Natural killer cell treated with Interleukin-12 subunit alpha and Interleukin-12 subunit beta and Interleukin-15 and Interleukin-18, amount 100 ng/mL, for 72 hours (primary cell): ENCODE data around the gene CALD1. TPM values are rescaled to one million over a fixed set of nuclear protein-coding genes. Genes with fewer than 3 reads are reported as not detected.
"Not testable (repeated sequence)": the region's sequence is repeated elsewhere in the genome, so short reads cannot be mapped to it uniquely, and the experiment has no call there.

Source experiments
- ATAC-seq, 2 donors: fragments of 150-1000 bp; cut with Tn5 transposase in 1 of 2; sonication (Bioruptor Pico), chemical (Tn5 transposase) in 1 of 2; 2 replicates each; pipeline ENCODE4 v1.10.0; 2021
- DNase-seq: peaks from one replicate; pipeline ENCODE4 v3.0.0; 2022; ENCODE audit warnings: low spot score
- H3K27ac Mint-ChIP-seq, 2 donors: 1 replicate in 1 of 2; 2 replicates in 1 of 2; pipeline ENCODE4 v1.8.0; 2022; ENCODE audit warnings: mixed read lengths in 2 of 2, mild to moderate bottlenecking in 1 of 2, moderate library complexity in 1 of 2
- H3K27me3 Mint-ChIP-seq, 2 donors: 1 replicate in 1 of 2; 2 replicates in 1 of 2; pipeline ENCODE4 v1.8.0; 2022; ENCODE audit warnings: mixed read lengths in 2 of 2
- H3K36me3 Mint-ChIP-seq: one replicate; pipeline ENCODE4 v1.8.0; 2022; ENCODE audit warnings: mixed read lengths
- H3K4me1 Mint-ChIP-seq, 2 donors: 1 replicate in 1 of 2; 2 replicates in 1 of 2; pipeline ENCODE4 v1.8.0; 2022; ENCODE audit warnings: low read depth in 2 of 2, mixed read lengths in 2 of 2, mild to moderate bottlenecking in 1 of 2
- H3K4me3 Mint-ChIP-seq: one replicate; pipeline ENCODE4 v1.8.0; 2022; ENCODE audit warnings: mixed read lengths
- H3K9me3 Mint-ChIP-seq: 2 replicates; pipeline ENCODE4 v1.8.0; 2022; ENCODE audit warnings: mixed read lengths
- total RNA-seq, 2 donors: library from RNA; stranded (reverse); gene quantifications; one replicate each; pipeline ENCODE4 v1.2.3, GENCODE V29; 2022

The CALD1 gene
- total RNA-seq, 2 donors from 2014 or later: 0.11 to 0.40 TPM

- H3K27me3 Mint-ChIP-seq: no peaks in the 10 kb centered on the region
- no peak for DNase-seq
- no peak overlapping the region for H3K4me3 Mint-ChIP-seq
- H3K9me3 Mint-ChIP-seq: no peaks in the 10 kb centered on the region
- H3K4me1 Mint-ChIP-seq: peaks cover 0 to 5% of the 10 kb centered on the region in 2 donors
- no peak for ATAC-seq
- no peak overlapping the region for H3K27ac Mint-ChIP-seq
- no peaks in the 10 kb centered on the region for H3K36me3 Mint-ChIP-seq
These were observed 175.0 kb downstream of the CALD1 start for GRCh38 chr7:134954197-134955082.

GRCh38 chr7:134957005-134957404 lies 177.6 kb downstream of the CALD1 start:
- Mint-ChIP-seq H3K4me1 (peaks cover 0 to 5% of the 10 kb centered on the region in 2 donors), H3K27me3 (no peaks in the 10 kb centered on the region), H3K27ac (no peak overlapping the region), H3K36me3 (no peaks in the 10 kb centered on the region), H3K4me3 (no peak overlapping the region), H3K9me3 (no peaks in the 10 kb centered on the region)
- DNase-seq (no peak), ATAC-seq (no peak)

- DNase-seq (no peak), ATAC-seq (no peak)
- no peak overlapping the region for H3K27ac Mint-ChIP-seq
- H3K9me3 Mint-ChIP-seq: no peaks in the 10 kb centered on the region
- peaks cover 3 to 16% of the 10 kb centered on the region in 2 donors for H3K27me3 Mint-ChIP-seq
- no peaks in the 10 kb centered on the region for H3K4me1 Mint-ChIP-seq
- no peaks in the 10 kb centered on the region for H3K36me3 Mint-ChIP-seq
- H3K4me3 Mint-ChIP-seq: no peak overlapping the region
These were observed 180.4 kb downstream of the CALD1 start for GRCh38 chr7:134959810-134960209.

- H3K4me3 Mint-ChIP-seq: no peak overlapping the region
- no peaks in the 10 kb centered on the region for H3K9me3 Mint-ChIP-seq
- peaks cover 9 to 20% of the 10 kb centered on the region in 2 donors for H3K27me3 Mint-ChIP-seq
- no peak for ATAC-seq
- DNase-seq: no peak
- no peaks in the 10 kb centered on the region for H3K36me3 Mint-ChIP-seq
- no peaks in the 10 kb centered on the region for H3K4me1 Mint-ChIP-seq
- H3K27ac Mint-ChIP-seq: no peak overlapping the region
These were observed 182.9 kb downstream of the CALD1 start for GRCh38 chr7:134962270-134962780.

- ATAC-seq (no peak), DNase-seq (no peak)
- Mint-ChIP-seq H3K36me3 (no peaks in the 10 kb centered on the region), H3K27ac (no peak overlapping the region), H3K4me3 (no peak overlapping the region), H3K4me1 (no peaks in the 10 kb centered on the region), H3K9me3 (no peaks in the 10 kb centered on the region), H3K27me3 (peaks cover 13 to 25% of the 10 kb centered on the region in 2 donors)
These were observed 183.6 kb downstream of the CALD1 start for GRCh38 chr7:134963036-134963435.

- ATAC-seq (no peak), DNase-seq (no peak)
- no peaks in the 10 kb centered on the region for H3K36me3 Mint-ChIP-seq
- H3K27me3 Mint-ChIP-seq: peaks cover 17 to 25% of the 10 kb centered on the region in 2 donors
- no peaks in the 10 kb centered on the region for H3K9me3 Mint-ChIP-seq
- no peaks in the 10 kb centered on the region for H3K4me1 Mint-ChIP-seq
- H3K27ac Mint-ChIP-seq: no peak overlapping the region
- H3K4me3 Mint-ChIP-seq: no peak overlapping the region
These were observed 187.3 kb downstream of the CALD1 start for GRCh38 chr7:134966691-134967090.

GRCh38 chr7:134968110-134968509 lies 188.7 kb downstream of the CALD1 start:
- Mint-ChIP-seq H3K4me1 (no peaks in the 10 kb centered on the region), H3K9me3 (no peaks in the 10 kb centered on the region), H3K4me3 (no peak overlapping the region), H3K36me3 (no peaks in the 10 kb centered on the region), H3K27me3 (peaks cover 17 to 23% of the 10 kb centered on the region in 2 donors), H3K27ac (no peak overlapping the region)
- DNase-seq (no peak), ATAC-seq (no peak)

GRCh38 chr7:134981645-134982044 lies 202.2 kb downstream of the CALD1 start:
- not testable (repeated sequence) for H3K27ac Mint-ChIP-seq, H3K9me3 Mint-ChIP-seq, DNase-seq, H3K4me3 Mint-ChIP-seq, ATAC-seq
- peaks cover 7 to 11% of the 10 kb centered on the region in 2 donors for H3K4me1 Mint-ChIP-seq
- peaks cover 21 to 40% of the 10 kb centered on the region in 2 donors for H3K27me3 Mint-ChIP-seq
- peaks cover 13% of the 10 kb centered on the region for H3K36me3 Mint-ChIP-seq

- DNase-seq (no peak), ATAC-seq (no peak)
- Mint-ChIP-seq H3K36me3 (peaks cover 8% of the 10 kb centered on the region), H3K27ac (peak overlapping the region; percentile 93 to 97), H3K27me3 (no peaks in the 10 kb centered on the region), H3K4me1 (peaks cover 10 to 18% of the 10 kb centered on the region in 2 donors), H3K4me3 (peak overlapping the region; percentile 95), H3K9me3 (no peaks in the 10 kb centered on the region)
These were observed 206.5 kb downstream of the CALD1 start for GRCh38 chr7:134985894-134986362.

GRCh38 chr7:134986363-134987251 lies 207.2 kb downstream of the CALD1 start, which contains the start of gene AGBL3:
Gene AGBL3 (plus strand): TSS chr7:134986508. CDS start chr7:134987934, 1,426 bp downstream.
- no peaks in the 10 kb centered on the region for H3K27me3 Mint-ChIP-seq
- peaks cover 10 to 23% of the 10 kb centered on the region in 2 donors for H3K4me1 Mint-ChIP-seq
- ATAC-seq (peak; percentile 97), DNase-seq (peak; percentile 95)
- peak within 1 kb of the TSS; percentile 95 for H3K4me3 Mint-ChIP-seq
- peaks cover 8% of the 10 kb centered on the region for H3K36me3 Mint-ChIP-seq
- H3K27ac Mint-ChIP-seq: peak within 1 kb of the TSS; percentile 93 to 97
- H3K9me3 Mint-ChIP-seq: no peaks in the 10 kb centered on the region

- ATAC-seq (no peak), DNase-seq (no peak)
- Mint-ChIP-seq H3K36me3 (peaks cover 8% of the 10 kb centered on the region), H3K9me3 (no peaks in the 10 kb centered on the region), H3K27ac (no peak overlapping the region), H3K4me1 (peaks cover 16 to 33% of the 10 kb centered on the region in 2 donors), H3K27me3 (no peaks in the 10 kb centered on the region), H3K4me3 (no peak overlapping the region)
These were observed 208.7 kb downstream of the CALD1 start for GRCh38 chr7:134988161-134988560.

- H3K27me3 Mint-ChIP-seq: no peaks in the 10 kb centered on the region
These were observed 212.3 kb downstream of the CALD1 start for GRCh38 chr7:134991469-134992339.

More at GRCh38 chr7:134991469-134992339, 212.3 kb downstream of the CALD1 start:
- H3K9me3 Mint-ChIP-seq: no peaks in the 10 kb centered on the region
- DNase-seq: no peak
- H3K27ac Mint-ChIP-seq: peak overlapping the region in 1 of 2 donors; percentile 51
- no peak overlapping the region for H3K4me3 Mint-ChIP-seq
- peaks cover 28% of the 10 kb centered on the region for H3K36me3 Mint-ChIP-seq
- peaks cover 12 to 27% of the 10 kb centered on the region in 2 donors for H3K4me1 Mint-ChIP-seq
- no peak for ATAC-seq
